GM18505 (cell line): ENCODE results near the gene CDK6.
"Not testable (repeated sequence)": the region's sequence is repeated elsewhere in the genome, so short reads cannot be mapped to it uniquely, and the experiment has no call there.

Experiments used
- ATAC-seq: cut with Tn5 transposase; IDR thresholded peaks from one replicate; pipeline ENCODE4 v1.9.1; 2021; ENCODE audit not compliant: unreplicated experiment
- POLR2A ChIP-seq: IDR thresholded peaks from 4 replicates; pipeline ENCODE4 v1.6.1; 2011; ENCODE audit warnings: borderline replicate concordance; ENCODE audit not compliant: insufficient read depth, insufficient read length; ENCODE audit errors: extremely low read depth

The CDK6 gene

DNA sequence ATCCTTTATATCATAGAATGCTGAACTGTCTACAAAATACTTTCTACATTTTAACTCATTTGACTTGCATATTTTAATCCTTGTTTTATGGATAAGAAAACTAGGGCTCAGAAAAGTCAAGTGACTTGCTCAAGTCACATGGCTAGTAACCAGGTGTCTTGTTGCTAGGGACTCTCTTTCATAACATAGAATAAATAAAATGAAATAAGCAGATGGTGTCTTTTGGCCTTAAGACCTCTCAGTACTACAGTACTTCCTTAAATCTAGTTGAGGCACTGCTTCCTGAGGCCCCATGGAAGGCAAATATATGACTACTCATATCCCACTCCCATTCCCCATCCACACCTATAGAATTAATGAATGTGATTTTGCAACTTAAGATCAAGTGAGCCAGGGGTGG, 87.9 kb downstream of the CDK6 start:
- ATAC-seq: no peak
- TF ChIP-seq POLR2A: no peak

DNA sequence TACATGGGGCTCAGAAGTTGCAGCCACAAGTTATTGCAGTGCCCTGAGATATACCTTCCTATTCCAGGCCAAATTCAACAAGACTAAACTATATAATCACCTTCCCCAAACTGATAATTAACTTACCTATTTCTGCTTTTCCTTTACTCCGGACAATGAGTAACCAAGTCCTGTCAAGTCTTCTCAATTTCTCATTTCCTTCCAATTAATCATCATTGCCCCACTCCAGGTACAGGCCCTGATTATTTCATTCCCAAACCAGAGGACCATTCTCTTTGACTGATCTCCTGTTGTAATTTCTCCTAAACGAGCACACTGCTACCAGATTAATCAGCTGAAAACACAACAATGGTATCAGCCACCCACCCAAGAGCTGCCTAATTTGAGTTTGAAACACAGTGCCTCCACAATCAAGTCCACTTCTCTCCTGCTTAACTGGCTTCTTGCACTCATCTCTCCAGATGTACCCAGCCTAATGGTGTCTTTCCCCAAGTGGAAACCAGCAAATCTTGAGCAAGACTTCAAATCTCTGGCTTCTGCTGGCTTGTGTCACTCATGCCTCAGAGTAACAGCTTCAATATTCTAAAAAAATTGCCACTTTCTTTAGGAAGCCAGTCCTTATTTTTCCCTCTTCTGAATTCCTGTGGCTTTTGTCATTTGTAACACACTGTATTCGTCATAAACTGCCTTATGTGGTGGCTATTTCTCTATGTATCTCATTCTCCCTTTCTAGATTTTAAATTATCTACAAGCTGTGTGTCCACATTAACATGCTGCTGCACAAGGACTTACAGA, 89.1 kb downstream of the CDK6 start:
- ATAC-seq: no peak
- no peak for TF ChIP-seq POLR2A

DNA sequence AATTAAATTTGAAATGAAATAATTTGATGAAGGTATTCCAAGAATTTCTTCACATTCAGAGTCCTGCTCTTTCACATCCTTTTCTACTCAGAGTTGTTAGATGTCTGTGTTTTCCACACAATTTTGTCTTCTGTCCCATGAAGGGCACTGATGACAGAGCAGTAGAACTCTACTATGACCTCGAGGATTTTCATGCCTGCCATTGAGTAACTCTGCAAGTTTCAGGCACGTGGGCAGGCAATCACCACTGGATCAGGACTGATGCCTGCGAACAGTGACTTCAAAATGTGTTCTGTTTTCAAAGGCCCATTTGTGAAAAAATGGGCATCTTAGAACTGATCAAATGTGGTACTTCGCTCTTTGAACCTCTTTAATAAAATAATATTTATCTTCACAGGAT, 91.1 kb downstream of the CDK6 start:
- TF ChIP-seq POLR2A: no peak
- no peak for ATAC-seq

DNA sequence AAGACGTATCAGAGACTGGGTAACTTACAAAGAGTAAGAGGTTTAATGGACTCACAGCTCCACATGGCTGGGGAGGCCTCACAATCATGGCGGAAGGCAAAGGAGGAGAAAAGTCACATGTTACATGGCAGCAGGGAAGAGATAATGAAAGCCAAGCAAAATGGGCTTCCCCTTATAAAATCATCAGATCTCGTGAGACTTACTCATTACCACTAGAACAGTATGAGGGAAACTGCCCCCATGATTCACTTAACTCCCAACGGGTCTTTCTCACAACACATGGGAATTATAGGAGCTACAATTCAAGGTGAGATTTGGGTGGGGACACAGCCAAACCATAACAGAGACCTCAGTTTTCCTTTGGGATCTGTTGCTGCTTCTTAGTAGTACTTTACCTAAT, 92.2 kb downstream of the CDK6 start:
- ATAC-seq: not testable (repeated sequence)

DNA sequence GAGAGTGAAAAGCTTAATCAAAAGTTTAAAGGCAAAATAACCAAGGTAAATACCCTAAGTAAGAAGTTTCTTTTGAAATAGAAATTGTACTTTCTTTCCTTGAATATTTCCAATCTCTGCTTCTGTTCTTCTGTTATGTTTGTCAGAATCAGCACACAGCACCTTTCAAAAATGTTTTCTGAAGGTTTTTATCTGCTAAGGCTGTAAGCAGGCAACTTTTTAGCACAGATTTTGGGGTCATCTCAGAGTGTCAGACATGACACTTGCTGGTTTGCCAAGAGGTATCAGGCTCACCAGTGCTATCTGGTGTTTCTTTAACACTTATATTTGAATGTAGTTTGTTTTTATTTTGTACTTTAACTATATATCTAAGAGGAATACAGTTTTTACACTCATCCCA, 94.2 kb downstream of the CDK6 start:
- no peak for ATAC-seq

DNA sequence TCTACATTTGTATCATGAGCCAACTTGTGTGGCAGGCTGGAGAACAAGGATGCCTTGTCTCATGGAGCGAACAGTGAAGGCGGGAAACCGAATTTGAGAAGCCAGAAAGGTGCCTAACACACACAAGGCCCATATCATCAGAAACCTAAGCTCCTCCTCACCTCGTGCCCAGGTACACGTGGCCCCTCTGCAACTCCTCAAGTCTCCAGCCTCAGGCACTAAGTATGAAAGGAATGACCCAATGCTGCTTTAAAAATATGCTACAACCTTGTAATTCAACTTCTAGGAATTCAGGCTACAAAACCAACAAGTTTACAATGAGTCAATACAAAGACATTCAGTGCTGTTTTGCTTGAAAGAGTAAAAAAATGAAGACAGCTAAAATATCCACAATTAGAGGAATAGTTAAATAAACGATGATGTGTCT, 95.7 kb downstream of the CDK6 start:
- no peak for TF ChIP-seq POLR2A
- ATAC-seq: no peak

More for the DNA sequence above, 94.2 kb downstream of the CDK6 start:
- no peak for TF ChIP-seq POLR2A

DNA sequence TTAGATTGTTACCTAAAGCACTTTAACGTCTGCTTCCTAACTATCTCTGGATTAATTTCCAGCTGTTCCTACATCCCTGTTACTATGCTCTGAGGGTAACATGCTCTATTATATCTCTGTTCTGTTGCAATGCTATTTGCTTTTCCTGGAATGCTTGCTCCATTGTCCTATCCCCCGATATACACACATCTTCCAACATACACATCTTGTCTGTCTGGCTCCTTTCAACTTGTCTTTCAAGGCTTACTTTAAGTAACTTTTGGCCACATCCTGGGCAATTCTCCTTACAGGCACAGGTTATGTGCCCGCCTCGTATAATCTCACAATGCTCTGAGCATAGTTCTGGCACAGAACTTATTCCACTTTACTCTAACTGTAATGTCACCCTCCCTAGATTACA, 96.2 kb downstream of the CDK6 start:
- no peak for ATAC-seq
- TF ChIP-seq POLR2A: no peak

DNA sequence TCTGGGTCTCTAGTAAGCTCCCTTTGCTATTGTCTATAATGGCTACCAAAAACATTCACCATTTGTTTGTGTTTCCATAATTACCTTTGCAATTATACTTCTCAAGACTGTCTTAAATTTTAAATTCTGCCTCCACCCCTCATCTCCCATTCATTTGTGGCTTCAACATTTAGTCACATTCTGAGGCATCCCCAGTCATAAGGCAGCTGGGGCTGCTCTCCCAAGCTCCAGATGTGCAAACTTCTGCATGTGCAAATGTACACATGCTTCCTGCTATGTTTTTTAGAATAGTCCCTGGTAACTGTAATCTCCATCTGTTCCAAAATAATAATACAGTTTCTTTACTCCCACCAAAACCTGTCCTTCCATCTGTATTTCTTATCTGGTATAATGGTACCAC, 97.3 kb downstream of the CDK6 start:
- TF ChIP-seq POLR2A: no peak

DNA sequence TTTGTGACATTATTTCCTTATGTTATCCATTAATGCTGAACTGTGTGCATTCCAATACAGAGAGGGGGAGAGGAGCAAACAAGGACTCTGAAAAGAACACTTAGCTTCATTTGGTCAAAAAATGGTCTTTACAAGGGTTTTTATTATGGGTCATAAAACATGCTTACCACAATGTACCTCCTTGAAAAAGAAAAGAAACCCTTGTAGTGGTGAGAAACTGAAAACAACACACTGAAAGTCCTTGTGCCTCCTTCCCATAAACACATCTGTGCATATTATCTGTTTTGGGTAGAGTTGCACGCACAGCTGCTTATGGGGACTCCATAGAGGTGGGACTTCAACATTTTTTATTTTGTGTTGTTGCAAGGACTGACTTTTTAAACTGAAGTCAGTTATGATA, 98.7 kb downstream of the CDK6 start:
- ATAC-seq: peak; percentile 86
- TF ChIP-seq POLR2A: no peak

More for the DNA sequence above, 97.3 kb downstream of the CDK6 start:
- no peak for ATAC-seq

DNA sequence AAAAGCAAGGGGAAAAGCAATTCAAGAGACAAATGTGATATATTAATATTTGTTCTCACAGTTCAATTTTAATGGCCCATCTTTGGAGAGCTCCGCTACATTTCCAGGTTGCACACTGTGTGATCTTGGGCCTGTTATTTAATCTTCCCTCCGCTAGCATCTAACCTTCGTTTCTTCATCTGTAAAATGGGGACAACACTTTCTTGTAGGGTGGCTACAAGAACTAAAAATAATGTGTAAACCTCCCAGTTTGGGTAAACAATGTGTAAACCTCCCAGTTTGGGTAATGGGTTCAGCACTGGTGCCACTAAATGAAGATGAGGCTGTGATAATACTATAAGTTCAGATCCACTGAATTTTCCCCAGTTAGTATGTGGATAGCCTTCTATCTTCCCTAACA, 99.5 kb downstream of the CDK6 start:
- no peak for TF ChIP-seq POLR2A
- no peak for ATAC-seq

DNA sequence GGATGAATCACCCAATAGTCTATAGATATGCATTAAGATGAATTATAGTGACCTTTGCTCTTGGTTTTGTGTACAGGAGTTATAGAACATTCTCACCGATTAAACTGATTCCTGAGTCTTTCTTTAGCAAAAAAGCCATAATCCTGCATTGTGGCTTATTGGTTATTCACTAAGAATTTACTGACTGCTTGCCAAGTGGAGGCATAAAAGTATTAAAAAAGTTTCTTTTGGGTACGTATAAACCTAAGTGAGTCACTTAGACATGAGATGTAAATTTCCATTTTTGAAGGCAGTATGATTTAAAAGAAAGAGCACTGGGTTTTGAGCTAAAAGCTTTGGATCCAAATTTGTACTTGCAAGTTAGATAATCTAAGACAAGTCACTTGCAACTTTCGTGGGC, 100.7 kb downstream of the CDK6 start:
- TF ChIP-seq POLR2A: no peak
- ATAC-seq: no peak

DNA sequence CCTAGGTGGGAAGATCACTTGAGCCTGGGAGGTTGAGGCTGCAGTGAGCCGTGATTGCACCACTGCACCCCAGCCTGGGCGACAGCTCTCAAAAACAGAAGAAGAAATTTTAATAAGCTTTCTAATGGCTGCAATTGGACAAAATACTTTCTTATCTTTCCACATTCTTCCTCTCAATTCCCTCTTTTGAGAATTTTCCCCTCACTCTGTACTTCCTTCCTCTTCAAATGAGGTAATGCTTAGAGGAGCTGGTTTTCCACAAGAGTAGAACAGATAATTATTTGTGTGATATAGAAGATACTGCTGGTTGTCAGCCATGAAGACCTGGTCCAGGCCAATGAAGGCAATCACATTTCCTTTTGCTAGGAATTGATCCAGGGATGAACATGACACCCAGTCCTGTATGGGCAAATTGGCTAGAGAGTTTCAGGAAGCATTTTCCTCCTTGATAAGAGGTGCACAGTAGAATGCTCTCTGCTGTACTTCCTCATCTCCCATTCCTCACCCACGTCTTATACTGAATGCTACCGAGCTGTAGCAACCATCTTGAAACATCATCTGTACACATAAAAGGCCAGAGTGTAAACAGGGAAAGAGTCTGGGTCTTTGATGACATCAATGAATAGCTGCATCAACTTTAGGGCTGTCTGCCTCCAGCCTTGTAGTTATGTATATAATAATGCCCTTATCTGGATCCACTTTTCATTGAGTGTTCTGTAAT, 103.9 kb downstream of the CDK6 start:
- no peak for ATAC-seq
- TF ChIP-seq POLR2A: no peak

DNA sequence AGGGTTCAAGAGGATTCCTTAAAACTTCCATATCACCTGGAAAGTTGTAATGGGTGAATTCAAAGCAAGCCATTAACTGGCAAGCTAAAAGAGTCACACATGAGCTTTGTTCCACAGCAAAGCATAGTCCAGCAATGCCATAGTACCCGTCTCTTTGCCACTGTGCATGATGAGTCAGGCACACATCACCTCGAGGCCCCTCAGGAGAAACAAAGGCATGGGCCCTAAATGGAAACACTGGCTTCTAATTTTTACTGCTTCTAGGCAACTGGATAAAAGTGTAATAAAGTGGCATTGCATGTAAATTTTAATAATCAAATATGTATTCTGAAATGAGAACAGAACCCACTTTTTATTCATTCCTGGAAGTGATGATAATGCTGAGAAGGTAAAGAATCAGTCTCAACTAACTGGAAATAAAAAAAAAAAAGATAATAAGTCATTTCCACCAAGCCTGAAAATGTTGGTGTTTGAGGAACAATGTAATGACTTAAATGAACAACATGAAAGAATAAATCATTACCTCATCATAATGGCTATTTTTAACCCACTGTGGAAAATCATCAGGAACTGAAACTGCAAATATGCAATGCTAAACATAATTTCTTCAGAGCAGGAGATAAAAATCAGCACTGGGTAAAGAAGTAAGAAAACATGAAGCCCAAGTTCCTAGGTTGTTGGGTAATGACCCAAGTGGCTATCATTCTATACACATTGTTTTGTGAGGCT, 104.9 kb downstream of the CDK6 start:
- peak; percentile 46 for ATAC-seq
- TF ChIP-seq POLR2A: no peak

DNA sequence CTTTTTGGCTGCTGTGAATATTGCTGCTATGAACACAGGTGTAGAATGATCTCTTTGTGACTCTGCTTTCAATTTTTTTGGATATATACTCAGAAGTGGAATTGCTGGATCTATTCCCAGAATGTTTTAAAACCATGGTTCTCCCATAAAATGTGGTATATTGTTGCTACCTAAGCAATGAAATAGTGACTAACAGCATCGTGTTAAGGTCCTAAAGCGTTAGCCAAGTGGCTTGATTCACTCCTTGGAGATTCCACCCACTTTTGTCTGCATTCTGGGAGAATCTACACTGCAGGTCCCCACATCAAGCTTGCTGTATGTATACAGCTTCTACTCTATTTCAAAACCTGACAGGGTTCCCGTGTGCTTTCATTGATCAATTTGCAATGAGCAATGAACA, 105.6 kb downstream of the CDK6 start:
- no peak for TF ChIP-seq POLR2A
- no peak for ATAC-seq
